IPS-20b (cell line): ENCODE measurements around the gene LRRC8C.

Experiments used
- H3K27ac ChIP-seq: one replicate; pipeline ENCODE4 v1.5.1; 2013; ENCODE audit warnings: low read length
- H3K27me3 ChIP-seq: 2 replicates; pipeline ENCODE4 v1.6.1; 2013; ENCODE audit warnings: mild to moderate bottlenecking, low read length, inconsistent platforms; ENCODE audit not compliant: insufficient read depth
- H3K36me3 ChIP-seq: 2 replicates; pipeline ENCODE4 v1.6.1; 2013; ENCODE audit warnings: low read depth, mild to moderate bottlenecking, inconsistent platforms, low read length, moderate library complexity; ENCODE audit not compliant: insufficient read depth
- H3K4me1 ChIP-seq: 2 replicates; pipeline ENCODE4 v1.6.1; 2013; ENCODE audit warnings: mild to moderate bottlenecking, control low read depth, inconsistent platforms, low read length, moderate library complexity; ENCODE audit not compliant: insufficient read depth
- H3K4me3 ChIP-seq: 2 replicates; pipeline ENCODE4 v1.5.1; 2013; ENCODE audit warnings: mild to moderate bottlenecking, low read length, inconsistent platforms
- H3K9ac ChIP-seq: 2 replicates; pipeline ENCODE4 v1.6.1; 2013; ENCODE audit warnings: low read depth, mild to moderate bottlenecking, inconsistent platforms, low read length, moderate library complexity
- H3K9me3 ChIP-seq: 2 replicates; pipeline ENCODE4 v1.6.1; 2013; ENCODE audit warnings: mild to moderate bottlenecking, low read depth, low read length, inconsistent platforms; ENCODE audit not compliant: insufficient read depth

Gene LRRC8C

GRCh38 chr1:89640440-89640839, 7.5 kb downstream of the LRRC8C start:
- Histone ChIP-seq H3K9me3 (no peaks in the 10 kb centered on the region), H3K27me3 (peaks cover 11% of the 10 kb centered on the region), H3K4me1 (no peaks in the 10 kb centered on the region), H3K36me3 (no peaks in the 10 kb centered on the region), H3K9ac (no peak overlapping the region), H3K27ac (no peak overlapping the region), H3K4me3 (no peak overlapping the region)

GRCh38 chr1:89641781-89642180, 8.9 kb downstream of the LRRC8C start:
- no peak overlapping the region for H3K9ac ChIP-seq
- H3K27ac ChIP-seq: no peak overlapping the region
- H3K9me3 ChIP-seq: no peaks in the 10 kb centered on the region
- no peak overlapping the region for H3K4me3 ChIP-seq
- H3K4me1 ChIP-seq: no peaks in the 10 kb centered on the region
- H3K27me3 ChIP-seq: no peaks in the 10 kb centered on the region
- H3K36me3 ChIP-seq: no peaks in the 10 kb centered on the region

DNA sequence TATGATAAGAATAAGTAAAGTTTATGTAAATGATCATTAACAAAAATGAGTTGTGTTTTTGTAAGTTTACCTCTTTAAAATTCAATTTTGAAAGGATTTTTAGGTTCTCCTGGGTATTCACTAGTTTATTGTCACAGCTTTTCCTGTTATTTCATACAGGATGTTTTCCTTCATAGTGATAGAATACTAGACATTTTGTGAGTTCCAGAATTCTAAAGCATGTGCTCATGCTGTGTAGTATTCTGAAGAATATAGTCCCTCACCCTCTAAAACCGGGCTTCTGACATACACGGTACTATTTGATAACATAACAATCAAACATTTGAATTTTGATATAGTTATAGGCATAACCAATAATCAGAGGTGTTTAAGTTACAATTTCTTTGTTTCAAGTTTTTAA, 10.7 kb downstream of the LRRC8C start:
- Histone ChIP-seq H3K9ac (no peak overlapping the region), H3K36me3 (no peaks in the 10 kb centered on the region), H3K4me3 (no peak overlapping the region)

DNA sequence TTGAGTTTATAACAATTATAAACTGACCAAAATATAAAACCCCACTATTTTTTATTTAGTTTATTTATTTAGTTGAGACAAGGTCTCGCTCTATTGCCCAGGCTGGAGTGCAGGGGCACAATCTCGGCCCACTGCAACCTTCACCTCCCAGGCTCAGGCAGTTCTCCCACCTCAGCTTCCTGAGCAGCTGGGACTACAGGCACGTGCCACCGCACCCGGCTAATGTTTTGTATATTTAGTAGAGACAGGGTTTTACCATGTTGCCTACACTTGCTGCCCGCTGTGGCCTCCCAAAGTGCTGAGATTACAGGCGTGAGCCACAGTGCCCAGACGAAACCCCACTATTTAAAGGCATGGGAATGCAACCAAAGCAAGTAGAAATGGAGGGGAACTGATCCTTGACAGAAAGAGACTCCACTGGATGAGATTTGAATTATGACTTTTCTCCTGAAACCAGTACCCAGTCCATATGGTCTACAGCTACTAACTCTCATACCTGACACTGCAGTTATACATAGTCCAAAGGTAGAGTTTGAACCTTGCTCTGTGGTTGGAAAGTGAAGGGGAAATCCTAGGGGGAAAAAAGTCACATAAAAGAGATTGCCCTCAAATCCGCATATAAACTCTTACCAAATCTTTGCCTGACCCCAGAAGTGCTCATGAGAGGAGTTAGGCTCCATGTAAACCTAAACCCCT, 11.3 kb downstream of the LRRC8C start:
- H3K9me3 ChIP-seq: no peaks in the 10 kb centered on the region

More for the DNA sequence above, 10.7 kb downstream of the LRRC8C start:
- H3K27me3 ChIP-seq: no peaks in the 10 kb centered on the region
- no peaks in the 10 kb centered on the region for H3K4me1 ChIP-seq
- H3K27ac ChIP-seq: no peak overlapping the region
- no peaks in the 10 kb centered on the region for H3K9me3 ChIP-seq

DNA sequence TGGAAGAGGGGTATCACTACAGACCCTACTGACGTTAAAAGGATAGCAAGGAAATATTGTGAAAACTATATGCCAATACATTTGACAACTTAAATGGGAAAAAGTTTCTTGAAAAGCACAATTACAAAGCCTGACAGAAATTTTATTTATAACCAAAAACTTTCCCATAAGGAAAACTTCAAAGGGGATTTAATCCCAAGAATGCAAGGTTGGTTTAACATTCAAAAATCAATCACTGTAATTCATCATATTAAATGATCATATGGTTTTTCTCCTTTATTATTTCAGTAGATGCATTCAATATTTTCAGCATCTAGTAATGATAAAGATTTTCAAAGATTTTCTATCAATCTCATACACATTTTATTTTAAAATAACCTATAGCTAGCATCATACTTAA, 13.3 kb downstream of the LRRC8C start:
- Histone ChIP-seq H3K36me3 (no peaks in the 10 kb centered on the region), H3K9ac (no peak overlapping the region), H3K27ac (no peak overlapping the region), H3K4me1 (no peaks in the 10 kb centered on the region), H3K27me3 (no peaks in the 10 kb centered on the region), H3K4me3 (no peak overlapping the region), H3K9me3 (no peaks in the 10 kb centered on the region)

More for the DNA sequence above, 11.3 kb downstream of the LRRC8C start:
- no peak overlapping the region for H3K4me3 ChIP-seq
- no peak overlapping the region for H3K9ac ChIP-seq
- no peaks in the 10 kb centered on the region for H3K27me3 ChIP-seq
- no peak overlapping the region for H3K27ac ChIP-seq
- H3K36me3 ChIP-seq: no peaks in the 10 kb centered on the region
- no peaks in the 10 kb centered on the region for H3K4me1 ChIP-seq

DNA sequence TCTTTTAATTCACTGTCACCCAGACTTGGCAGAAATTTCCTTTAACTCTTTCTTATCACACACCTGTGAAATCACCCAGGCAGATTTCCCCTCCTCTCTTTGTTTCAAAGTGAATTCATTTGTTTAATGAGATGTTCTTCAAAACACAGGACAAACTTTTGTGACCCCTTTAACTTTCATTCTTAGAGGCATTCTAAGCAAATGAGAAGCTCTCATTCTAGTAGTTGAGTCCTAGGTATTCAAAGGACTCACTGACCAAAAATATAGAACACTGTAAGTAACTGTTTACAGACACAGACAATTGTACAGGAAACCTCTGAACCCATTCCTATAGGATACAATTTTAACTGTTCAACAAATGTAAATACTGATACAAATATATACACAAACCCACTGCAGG, 16.9 kb downstream of the LRRC8C start:
- Histone ChIP-seq H3K9me3 (no peaks in the 10 kb centered on the region), H3K27me3 (no peaks in the 10 kb centered on the region), H3K36me3 (no peaks in the 10 kb centered on the region), H3K4me3 (no peak overlapping the region), H3K4me1 (no peaks in the 10 kb centered on the region), H3K9ac (no peak overlapping the region), H3K27ac (no peak overlapping the region)

GRCh38 chr1:89652373-89652772, 19.5 kb downstream of the LRRC8C start:
- Histone ChIP-seq H3K4me1 (no peaks in the 10 kb centered on the region), H3K4me3 (no peak overlapping the region), H3K9me3 (no peaks in the 10 kb centered on the region), H3K36me3 (no peaks in the 10 kb centered on the region), H3K9ac (no peak overlapping the region), H3K27me3 (no peaks in the 10 kb centered on the region), H3K27ac (no peak overlapping the region)

GRCh38 chr1:89657886-89658285, 25.0 kb downstream of the LRRC8C start:
- Histone ChIP-seq H3K27me3 (no peaks in the 10 kb centered on the region), H3K9ac (no peak overlapping the region), H3K36me3 (no peaks in the 10 kb centered on the region), H3K4me3 (no peak overlapping the region), H3K27ac (no peak overlapping the region), H3K9me3 (no peaks in the 10 kb centered on the region), H3K4me1 (no peaks in the 10 kb centered on the region)

DNA sequence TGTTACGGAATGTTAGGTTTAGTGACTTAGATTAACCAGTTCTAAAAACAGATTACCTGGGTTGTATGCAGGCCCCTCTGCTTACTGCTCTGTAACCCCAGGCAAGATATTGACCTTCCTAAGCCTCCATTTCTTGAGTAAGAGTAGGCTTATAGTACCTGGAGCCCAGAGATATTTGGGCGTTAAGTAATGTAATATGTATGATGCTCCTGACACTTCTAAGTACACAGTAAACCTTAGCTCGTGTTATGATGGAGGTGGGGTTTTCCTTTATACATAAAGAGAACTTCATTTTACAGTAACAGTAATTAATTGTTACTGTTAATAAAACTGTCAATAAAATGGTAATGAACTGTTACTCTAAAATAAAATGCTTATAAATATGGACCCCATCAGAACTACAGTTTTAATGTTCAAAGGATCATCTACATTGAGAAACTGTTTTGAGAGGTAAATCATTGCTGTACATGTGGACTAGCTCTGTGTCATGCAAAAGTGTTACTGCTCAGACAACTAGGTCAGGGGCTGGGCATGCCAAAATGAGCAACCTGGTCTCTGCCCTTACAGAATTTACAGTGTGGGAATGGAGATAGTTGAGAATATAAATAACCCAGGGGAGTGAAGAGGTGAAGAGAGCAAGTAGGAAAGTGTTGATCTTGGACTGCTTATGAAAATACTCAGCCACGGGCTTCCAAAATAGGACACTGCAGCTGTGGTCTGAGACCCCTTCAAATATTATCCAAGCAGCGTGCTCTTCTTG, 26.6 kb downstream of the LRRC8C start:
- no peak overlapping the region for H3K27ac ChIP-seq
- no peaks in the 10 kb centered on the region for H3K36me3 ChIP-seq
- no peak overlapping the region for H3K9ac ChIP-seq
- H3K4me1 ChIP-seq: no peaks in the 10 kb centered on the region
- H3K27me3 ChIP-seq: no peaks in the 10 kb centered on the region
- H3K4me3 ChIP-seq: no peak overlapping the region
- H3K9me3 ChIP-seq: no peaks in the 10 kb centered on the region

- Histone ChIP-seq H3K9ac (no peak overlapping the region), H3K27ac (no peak overlapping the region), H3K4me3 (no peak overlapping the region), H3K9me3 (no peaks in the 10 kb centered on the region), H3K27me3 (no peaks in the 10 kb centered on the region), H3K4me1 (no peaks in the 10 kb centered on the region), H3K36me3 (no peaks in the 10 kb centered on the region)
Measured at GRCh38 chr1:89660224-89661061, 27.5 kb downstream of the LRRC8C start.

- H3K27ac ChIP-seq: no peak overlapping the region
- no peaks in the 10 kb centered on the region for H3K36me3 ChIP-seq
- H3K9ac ChIP-seq: no peak overlapping the region
- no peak overlapping the region for H3K4me3 ChIP-seq
- H3K4me1 ChIP-seq: no peaks in the 10 kb centered on the region
- H3K9me3 ChIP-seq: no peaks in the 10 kb centered on the region
- no peaks in the 10 kb centered on the region for H3K27me3 ChIP-seq
Measured at GRCh38 chr1:89665941-89666340, 33.0 kb downstream of the LRRC8C start.
